ENCODE measurements around the gene GRM1.

DNA sequence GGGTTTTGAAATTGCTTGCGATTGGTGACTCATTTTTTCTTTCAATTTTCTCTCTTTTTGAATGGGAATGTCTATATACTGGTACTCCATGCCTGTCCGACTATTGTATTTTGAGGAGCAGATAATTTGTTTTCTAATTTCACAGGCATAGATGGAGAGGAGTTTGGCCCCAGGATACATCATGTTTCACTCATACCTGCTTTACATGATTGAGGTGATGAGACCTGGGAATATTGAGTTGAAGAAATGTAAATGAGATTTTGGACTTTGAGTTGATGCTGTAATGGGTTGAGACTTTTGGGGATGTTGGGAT is 261.7 kb downstream of the GRM1 start:
- TF ChIP-seq, protein P1, sequence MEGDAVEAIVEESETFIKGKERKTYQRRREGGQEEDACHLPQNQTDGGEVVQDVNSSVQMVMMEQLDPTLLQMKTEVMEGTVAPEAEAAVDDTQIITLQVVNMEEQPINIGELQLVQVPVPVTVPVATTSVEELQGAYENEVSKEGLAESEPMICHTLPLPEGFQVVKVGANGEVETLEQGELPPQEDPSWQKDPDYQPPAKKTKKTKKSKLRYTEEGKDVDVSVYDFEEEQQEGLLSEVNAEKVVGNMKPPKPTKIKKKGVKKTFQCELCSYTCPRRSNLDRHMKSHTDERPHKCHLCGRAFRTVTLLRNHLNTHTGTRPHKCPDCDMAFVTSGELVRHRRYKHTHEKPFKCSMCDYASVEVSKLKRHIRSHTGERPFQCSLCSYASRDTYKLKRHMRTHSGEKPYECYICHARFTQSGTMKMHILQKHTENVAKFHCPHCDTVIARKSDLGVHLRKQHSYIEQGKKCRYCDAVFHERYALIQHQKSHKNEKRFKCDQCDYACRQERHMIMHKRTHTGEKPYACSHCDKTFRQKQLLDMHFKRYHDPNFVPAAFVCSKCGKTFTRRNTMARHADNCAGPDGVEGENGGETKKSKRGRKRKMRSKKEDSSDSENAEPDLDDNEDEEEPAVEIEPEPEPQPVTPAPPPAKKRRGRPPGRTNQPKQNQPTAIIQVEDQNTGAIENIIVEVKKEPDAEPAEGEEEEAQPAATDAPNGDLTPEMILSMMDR (IDR thresholded peaks at IDR 0.05; ENCODE audit: extremely low read depth in 1 of 2, insufficient read depth in 1 of 2, low read depth in 1 of 2, low read length in 2 of 2): no peak
- TF ChIP-seq POLR2A (IDR thresholded peaks at IDR 0.05; ENCODE audit: low read depth, low read length): no peak
- no peak for TF ChIP-seq EZH2 (IDR thresholded peaks at IDR 0.05; ENCODE audit: borderline replicate concordance, low read depth, low read length, severe bottlenecking)
- no peak for TF ChIP-seq POLR2AphosphoS5 (IDR thresholded peaks at IDR 0.05; ENCODE audit: insufficient read depth, low read depth, low read length)

Measured in endothelial cell of umbilical vein (primary cell).